ENCODE data around the gene ZNF256. TPM values are rescaled to one million over a fixed set of nuclear protein-coding genes. Genes with fewer than 3 reads are reported as not detected.
"Not testable (repeated sequence)": the region's sequence is repeated elsewhere in the genome, so short reads cannot be mapped to it uniquely, and the experiment has no call there.

ZNF256 gene
- total and polyA plus RNA-seq, 9 of the 15 experiments (the other 6 are each of a cell fraction or from before 2014, with no cell fraction given), result 0.07 to 0.36 (median 0.21) TPM; not detected in 1

GRCh38 chr19:57916168-57916995, 31.1 kb downstream of the ZNF256 start, which contains the start of gene ZNF417 (continued):
- TF ChIP-seq ZBTB11 (CRISPR knock-in tag; IDR thresholded peaks at IDR 0.05) (peak in 1 of 3 experiments; percentile 36; a peak in 1 of 6 replicates), CC2D1A (IDR thresholded peaks at IDR 0.05) (peak; percentile 38; the same call in 1 of the 2 replicates), ELF4 (CRISPR knock-in tag; IDR thresholded peaks at IDR 0.05) (peak; percentile 68; the same call in 1 of the 2 replicates), LCOR (CRISPR knock-in tag; IDR thresholded peaks at IDR 0.05) (peak; percentile 87), MAZ (CRISPR knock-in tag; conservative IDR thresholded peaks at IDR 0.05 in 1 of 2, IDR thresholded peaks at IDR 0.05 in 1 of 2) (peak; percentile 46 to 55; a peak in 2 of 4 replicates), ZNF24 (IDR thresholded peaks at IDR 0.05) (peak; percentile 14; the same call in 1 of the 2 replicates), TBL1XR1 (IDR thresholded peaks at IDR 0.05; ENCODE audit: low read length in 2 of 2) (peak in 1 of 2 experiments; percentile 17; a peak in 2 of 4 replicates), ZFX (CRISPR knock-in tag; IDR thresholded peaks at IDR 0.05) (peak; percentile 46; the same call in 1 of the 2 replicates), TOE1 (IDR thresholded peaks at IDR 0.05; ENCODE audit: borderline replicate concordance) (peak; percentile 65; the same call in 1 of the 2 replicates)
- not testable (repeated sequence) for TF ChIP-seq TOE1 (CRISPR knock-in tag; IDR thresholded peaks at IDR 0.05; ENCODE audit: borderline replicate concordance, low read depth)
- TF ChIP-seq, protein P1, sequence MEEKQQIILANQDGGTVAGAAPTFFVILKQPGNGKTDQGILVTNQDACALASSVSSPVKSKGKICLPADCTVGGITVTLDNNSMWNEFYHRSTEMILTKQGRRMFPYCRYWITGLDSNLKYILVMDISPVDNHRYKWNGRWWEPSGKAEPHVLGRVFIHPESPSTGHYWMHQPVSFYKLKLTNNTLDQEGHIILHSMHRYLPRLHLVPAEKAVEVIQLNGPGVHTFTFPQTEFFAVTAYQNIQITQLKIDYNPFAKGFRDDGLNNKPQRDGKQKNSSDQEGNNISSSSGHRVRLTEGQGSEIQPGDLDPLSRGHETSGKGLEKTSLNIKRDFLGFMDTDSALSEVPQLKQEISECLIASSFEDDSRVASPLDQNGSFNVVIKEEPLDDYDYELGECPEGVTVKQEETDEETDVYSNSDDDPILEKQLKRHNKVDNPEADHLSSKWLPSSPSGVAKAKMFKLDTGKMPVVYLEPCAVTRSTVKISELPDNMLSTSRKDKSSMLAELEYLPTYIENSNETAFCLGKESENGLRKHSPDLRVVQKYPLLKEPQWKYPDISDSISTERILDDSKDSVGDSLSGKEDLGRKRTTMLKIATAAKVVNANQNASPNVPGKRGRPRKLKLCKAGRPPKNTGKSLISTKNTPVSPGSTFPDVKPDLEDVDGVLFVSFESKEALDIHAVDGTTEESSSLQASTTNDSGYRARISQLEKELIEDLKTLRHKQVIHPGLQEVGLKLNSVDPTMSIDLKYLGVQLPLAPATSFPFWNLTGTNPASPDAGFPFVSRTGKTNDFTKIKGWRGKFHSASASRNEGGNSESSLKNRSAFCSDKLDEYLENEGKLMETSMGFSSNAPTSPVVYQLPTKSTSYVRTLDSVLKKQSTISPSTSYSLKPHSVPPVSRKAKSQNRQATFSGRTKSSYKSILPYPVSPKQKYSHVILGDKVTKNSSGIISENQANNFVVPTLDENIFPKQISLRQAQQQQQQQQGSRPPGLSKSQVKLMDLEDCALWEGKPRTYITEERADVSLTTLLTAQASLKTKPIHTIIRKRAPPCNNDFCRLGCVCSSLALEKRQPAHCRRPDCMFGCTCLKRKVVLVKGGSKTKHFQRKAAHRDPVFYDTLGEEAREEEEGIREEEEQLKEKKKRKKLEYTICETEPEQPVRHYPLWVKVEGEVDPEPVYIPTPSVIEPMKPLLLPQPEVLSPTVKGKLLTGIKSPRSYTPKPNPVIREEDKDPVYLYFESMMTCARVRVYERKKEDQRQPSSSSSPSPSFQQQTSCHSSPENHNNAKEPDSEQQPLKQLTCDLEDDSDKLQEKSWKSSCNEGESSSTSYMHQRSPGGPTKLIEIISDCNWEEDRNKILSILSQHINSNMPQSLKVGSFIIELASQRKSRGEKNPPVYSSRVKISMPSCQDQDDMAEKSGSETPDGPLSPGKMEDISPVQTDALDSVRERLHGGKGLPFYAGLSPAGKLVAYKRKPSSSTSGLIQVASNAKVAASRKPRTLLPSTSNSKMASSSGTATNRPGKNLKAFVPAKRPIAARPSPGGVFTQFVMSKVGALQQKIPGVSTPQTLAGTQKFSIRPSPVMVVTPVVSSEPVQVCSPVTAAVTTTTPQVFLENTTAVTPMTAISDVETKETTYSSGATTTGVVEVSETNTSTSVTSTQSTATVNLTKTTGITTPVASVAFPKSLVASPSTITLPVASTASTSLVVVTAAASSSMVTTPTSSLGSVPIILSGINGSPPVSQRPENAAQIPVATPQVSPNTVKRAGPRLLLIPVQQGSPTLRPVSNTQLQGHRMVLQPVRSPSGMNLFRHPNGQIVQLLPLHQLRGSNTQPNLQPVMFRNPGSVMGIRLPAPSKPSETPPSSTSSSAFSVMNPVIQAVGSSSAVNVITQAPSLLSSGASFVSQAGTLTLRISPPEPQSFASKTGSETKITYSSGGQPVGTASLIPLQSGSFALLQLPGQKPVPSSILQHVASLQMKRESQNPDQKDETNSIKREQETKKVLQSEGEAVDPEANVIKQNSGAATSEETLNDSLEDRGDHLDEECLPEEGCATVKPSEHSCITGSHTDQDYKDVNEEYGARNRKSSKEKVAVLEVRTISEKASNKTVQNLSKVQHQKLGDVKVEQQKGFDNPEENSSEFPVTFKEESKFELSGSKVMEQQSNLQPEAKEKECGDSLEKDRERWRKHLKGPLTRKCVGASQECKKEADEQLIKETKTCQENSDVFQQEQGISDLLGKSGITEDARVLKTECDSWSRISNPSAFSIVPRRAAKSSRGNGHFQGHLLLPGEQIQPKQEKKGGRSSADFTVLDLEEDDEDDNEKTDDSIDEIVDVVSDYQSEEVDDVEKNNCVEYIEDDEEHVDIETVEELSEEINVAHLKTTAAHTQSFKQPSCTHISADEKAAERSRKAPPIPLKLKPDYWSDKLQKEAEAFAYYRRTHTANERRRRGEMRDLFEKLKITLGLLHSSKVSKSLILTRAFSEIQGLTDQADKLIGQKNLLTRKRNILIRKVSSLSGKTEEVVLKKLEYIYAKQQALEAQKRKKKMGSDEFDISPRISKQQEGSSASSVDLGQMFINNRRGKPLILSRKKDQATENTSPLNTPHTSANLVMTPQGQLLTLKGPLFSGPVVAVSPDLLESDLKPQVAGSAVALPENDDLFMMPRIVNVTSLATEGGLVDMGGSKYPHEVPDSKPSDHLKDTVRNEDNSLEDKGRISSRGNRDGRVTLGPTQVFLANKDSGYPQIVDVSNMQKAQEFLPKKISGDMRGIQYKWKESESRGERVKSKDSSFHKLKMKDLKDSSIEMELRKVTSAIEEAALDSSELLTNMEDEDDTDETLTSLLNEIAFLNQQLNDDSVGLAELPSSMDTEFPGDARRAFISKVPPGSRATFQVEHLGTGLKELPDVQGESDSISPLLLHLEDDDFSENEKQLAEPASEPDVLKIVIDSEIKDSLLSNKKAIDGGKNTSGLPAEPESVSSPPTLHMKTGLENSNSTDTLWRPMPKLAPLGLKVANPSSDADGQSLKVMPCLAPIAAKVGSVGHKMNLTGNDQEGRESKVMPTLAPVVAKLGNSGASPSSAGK (IDR thresholded peaks at IDR 0.05), result peak; percentile 92

Measured in K562 (cell line).